GM10847 (cell line): ENCODE measurements around the gene MOGAT3.

ENCODE experiments used
- POLR2A ChIP-seq: IDR thresholded peaks from 2 replicates; pipeline ENCODE4 v1.6.1; 2011; ENCODE audit not compliant: insufficient read length; ENCODE audit errors: extremely low read depth

MOGAT3 gene

GRCh38 chr7:101172005-101172853 lies 28.6 kb downstream of the MOGAT3 start:
- TF ChIP-seq POLR2A = no peak

DNA sequence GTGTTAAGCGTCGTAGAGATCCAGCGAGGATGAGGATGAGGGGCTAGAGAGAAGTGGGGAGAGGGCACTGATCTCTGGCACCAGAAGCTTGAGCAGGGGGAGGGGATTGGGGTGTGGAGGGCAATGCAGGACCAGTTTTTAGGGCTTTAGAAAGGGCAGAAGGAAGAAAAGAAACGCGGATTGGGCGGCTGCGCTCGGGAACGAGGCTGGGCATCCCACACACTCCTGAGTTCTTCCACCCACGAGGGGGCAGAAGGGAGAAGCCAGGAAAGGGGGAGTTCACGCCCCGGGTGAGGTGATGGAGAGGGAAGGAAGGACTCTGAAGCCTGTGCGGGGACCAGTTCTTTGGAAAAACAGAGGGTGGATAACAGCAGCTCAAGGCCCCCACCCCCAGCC lies 29.4 kb downstream of the MOGAT3 start:
- TF ChIP-seq POLR2A = no peak

DNA sequence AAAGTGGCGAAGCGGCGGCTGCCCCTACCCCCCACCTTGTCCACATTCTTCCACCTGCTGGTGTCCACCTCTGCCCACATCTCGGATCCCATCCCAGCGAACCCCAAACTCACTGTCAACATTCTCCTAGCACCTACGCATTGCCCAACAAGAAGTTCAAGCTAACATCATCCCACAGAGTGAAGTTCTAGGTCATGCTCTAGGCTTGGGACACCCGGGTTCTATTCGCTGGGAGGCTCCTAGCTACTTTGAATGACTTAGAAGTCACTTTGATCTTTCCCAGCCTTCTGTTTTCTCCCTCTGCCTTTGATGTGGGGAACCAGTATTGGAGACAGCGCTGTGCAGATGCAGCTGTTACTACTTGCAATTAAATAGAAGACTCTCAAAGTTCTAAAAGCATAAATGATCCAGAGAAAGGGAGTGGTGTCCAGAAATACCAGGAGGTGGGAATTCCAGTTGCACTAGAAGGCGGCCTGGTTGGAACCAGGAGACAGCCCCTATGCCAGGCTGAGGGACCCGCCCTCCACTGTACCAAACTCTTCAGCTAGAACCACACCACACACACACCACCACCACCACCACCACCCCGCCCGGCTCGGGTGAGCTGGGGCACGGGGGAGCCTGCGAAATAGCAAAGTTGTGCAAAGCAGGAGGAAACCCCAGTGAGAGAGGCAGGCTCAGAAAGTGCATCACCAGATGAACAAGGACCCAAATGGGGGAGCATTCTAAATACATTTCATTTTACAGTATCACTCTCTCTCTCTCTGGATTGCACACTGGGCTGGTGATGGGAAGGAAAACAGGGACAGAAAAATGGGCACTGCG lies 30.0 kb downstream of the MOGAT3 start:
- no peak for TF ChIP-seq POLR2A

GRCh38 chr7:101169838-101170551 lies 30.8 kb downstream of the MOGAT3 start:
- TF ChIP-seq POLR2A = no peak

DNA sequence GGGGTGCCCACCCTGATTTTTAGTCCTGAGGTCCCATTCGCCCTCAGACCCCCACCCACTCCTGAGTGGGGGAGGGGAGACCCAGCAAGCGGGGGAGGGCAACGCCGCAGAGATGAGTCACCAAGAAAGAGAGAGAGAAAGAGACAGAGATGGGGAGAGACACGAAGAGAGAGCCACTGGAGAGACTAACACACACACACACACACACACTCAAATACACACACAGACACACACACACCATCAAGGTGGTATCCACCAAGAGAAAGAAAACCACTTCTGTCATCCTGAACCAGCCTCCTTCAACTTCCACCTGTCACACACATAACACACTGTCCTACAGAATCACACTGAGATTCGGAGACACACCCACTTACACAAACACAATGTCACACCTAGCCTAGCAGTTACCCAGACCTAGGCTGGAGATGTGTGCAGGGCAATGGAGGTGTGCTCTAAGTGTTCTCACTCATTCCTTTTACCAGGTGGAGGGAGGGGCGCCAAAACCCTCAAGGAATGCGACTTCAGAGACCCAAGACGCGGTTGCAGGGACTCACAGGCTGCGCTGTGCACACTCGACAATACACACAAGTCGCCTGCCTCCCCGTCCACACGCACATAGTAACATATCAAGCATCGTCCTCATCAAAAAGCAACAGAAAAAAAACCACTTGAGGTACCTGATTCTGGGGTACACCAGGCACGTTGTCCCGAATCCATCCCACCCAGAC lies 31.6 kb downstream of the MOGAT3 start:
- no peak for TF ChIP-seq POLR2A

GRCh38 chr7:101168412-101169049 lies 32.3 kb downstream of the MOGAT3 start:
- TF ChIP-seq POLR2A = no peak

DNA sequence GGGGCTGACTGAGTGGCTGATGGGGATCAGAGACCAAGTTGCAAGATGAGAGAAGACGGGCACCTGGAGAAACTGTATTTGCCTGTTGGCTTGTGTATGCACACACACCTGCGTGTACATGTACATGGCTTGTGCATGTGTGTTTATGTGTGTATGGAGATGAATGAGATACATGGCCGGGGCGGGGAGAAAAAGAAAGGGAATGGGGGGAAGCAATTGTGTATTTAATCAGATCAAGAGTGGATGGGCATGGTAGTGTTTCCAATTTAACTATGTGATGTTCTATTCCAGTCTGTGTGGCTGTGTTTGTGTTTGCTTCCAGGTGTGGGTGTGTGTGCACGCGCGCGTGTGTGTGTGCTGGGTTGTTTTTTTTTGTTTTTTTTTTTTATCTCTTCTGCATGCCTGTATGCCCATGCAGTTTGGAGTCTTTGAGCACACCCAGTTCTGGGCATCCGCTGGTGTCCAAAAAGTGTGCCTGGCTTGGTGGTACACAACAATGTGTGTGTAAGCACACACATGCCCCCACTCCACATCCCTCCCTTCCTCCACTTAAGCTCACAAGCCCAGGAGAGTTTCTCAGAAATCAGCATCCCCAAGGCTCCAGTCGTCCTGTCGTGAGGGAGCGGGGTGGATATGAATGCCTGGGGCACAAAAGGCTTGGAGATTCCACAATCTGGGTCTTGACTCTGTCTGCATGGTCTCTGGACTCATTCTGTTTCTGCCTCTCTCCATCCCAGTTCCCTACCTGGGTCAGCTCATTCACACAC lies 33.0 kb downstream of the MOGAT3 start:
- TF ChIP-seq POLR2A = no peak

DNA sequence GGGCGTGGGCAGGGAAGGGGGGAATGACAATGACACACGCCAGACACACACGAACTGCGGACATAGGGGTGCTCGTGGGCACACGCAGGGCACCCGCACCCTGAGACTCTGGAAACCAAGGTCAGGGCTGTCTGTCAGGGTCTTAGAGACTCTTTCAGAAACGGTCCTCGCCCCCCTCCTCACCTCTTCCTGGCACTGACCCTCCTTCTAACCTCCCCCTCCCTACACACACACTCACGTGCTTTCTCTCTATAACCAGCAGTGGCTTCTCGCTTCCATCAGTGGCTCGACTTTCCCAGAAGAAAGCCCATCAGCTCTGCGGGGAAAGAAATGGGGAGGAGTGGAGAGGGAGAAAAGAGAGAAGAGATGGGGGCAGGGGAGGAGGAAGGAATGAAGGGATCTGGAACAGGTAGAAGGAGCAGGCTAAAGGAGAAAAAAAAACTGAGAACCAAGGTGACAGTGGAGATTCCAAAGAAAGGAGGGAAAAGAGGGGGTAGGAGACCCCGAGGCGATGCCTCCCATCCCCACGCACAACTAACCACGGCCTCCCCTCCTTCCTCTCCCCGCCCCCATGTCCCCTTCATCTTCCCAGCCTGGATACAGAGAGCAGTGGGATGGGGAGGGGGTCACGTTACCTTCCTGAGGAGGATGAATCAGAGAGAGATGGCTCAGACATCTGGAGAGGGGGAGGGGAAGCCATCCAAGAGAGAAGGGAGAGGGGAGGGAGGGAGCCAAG lies 33.8 kb downstream of the MOGAT3 start:
- no peak for TF ChIP-seq POLR2A

GRCh38 chr7:101166648-101166908 lies 34.3 kb downstream of the MOGAT3 start:
- TF ChIP-seq POLR2A = no peak

DNA sequence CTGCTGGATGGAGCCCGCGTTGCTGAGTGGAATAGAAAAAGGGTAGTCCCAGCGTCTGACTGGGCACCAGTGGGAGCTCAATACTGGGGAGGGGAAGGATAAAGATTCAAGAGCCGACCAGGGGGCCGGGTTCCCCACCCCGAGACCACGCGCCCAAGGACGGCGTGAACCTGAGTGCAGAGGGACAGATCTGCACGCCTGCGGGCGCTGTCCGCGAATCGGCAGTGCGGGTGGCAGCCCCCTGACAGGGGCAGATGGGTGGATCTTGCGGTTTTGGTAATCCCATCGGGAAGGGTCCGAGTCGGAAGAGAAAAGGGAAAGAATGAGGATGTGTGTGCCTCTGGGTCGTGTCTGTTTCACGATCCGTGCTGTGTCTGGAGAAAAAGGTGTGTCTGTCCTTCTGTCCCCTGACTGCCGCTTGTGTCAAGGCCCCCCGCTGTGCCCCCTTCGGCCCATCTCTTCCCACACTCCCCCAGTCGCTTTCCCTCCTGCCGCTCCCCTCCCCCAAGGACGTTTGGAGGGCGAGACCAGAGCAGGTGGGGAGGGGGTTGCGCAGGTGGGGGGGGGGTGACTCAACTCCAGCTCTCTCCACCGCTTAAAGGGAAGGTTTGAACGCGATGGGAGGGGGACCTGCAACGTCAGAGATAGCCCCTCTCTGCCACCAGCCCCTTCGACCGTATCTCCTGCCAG lies 34.7 kb downstream of the MOGAT3 start:
- no peak for TF ChIP-seq POLR2A

DNA sequence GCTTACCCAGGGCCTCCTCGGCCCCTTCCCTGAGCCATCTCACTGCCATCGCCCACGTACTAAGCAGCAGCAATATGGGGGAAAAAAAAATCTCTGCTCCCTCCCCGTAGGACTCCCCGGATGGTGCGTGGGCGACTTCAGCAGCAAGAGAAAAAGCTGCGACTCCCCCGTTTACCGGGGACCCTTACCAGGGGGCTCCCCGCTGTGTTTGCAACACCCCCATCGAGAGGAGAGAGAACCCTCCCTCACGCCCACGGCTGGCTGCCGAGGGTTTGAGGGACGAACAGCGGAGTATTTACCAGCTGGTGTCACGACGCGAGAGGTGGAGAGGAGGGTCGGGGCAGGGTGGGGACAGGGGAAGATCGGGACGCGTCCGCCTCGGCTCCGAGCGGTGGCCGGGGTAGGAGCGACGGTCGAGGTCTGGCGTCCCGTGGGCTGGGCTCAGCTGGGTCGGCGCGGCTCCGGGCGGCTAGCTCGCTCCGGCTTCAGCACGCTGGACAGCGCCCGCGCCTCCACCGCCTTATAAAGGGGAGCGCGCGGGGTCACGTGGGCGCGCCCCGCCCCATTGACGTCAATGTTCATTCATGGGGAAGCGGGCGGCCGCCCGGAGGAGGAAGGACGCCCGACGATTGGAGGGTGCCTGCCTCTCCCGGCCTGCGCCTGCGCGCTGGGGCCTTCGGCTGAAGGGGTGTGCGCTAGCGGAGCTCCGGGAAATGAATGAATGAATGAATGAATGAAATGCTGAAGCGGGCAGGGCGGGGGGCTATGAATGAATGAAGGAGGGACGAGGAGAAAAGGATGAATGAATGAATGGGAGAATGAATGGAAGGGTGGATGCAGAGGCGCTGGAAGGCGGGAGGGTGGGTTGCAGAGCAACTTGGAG lies 35.5 kb downstream of the MOGAT3 start, which contains the start of gene VGF:
Gene VGF, minus strand, starts transcription at position 495 of the 883 bp plus-strand sequence. CDS start 726 bp downstream, outside the sequence.
- TF ChIP-seq POLR2A = no peak
